Left lung (tissue), 10 donors: ENCODE results near the gene ITGA2. TPM values are rescaled to one million over a fixed set of nuclear protein-coding genes. Genes with fewer than 3 reads are reported as not detected.

Experiments
- ATAC-seq: fragments of 200-7000 bp; cut with Tn5 transposase; one replicate; pipeline ENCODE4 v1.9.1; 2020; ENCODE audit warnings: moderate library complexity
- DNase-seq, 4 donors: peaks; one replicate each; pipeline ENCODE4 v3.0.0-alpha.2; 2013 to 2020
- H3K27ac ChIP-seq, 2 donors: fragments of 200-600 bp; sonication (generic) in 1 of 2; one replicate each; pipeline versions ENCODE4 v1.5.0 to v1.8.0; 2020 to 2021
- H3K27me3 ChIP-seq, 2 donors: fragments of 200-600 bp; sonication (generic) in 1 of 2; one replicate each; pipeline versions ENCODE4 v1.5.0 to v1.8.0; 2020 to 2021
- H3K36me3 ChIP-seq, 2 donors: fragments of 200-600 bp; sonication (generic) in 1 of 2; one replicate each; pipeline versions ENCODE4 v1.5.0 to v1.8.0; 2020 to 2021
- H3K4me1 ChIP-seq, 2 donors: fragments of 200-600 bp; one replicate each; pipeline ENCODE4 v1.8.0; 2021
- H3K4me3 ChIP-seq, 2 donors: fragments of 200-600 bp; sonication (generic) in 1 of 2; one replicate each; pipeline versions ENCODE4 v1.5.0 to v1.8.0; 2020 to 2021; ENCODE audit warnings: mild to moderate bottlenecking in 1 of 2
- H3K9me3 ChIP-seq, 2 donors: fragments of 200-600 bp; sonication (generic) in 1 of 2; one replicate each; pipeline versions ENCODE4 v1.5.0 to v1.8.0; 2020 to 2021
- CTCF ChIP-seq, 2 donors: fragments of 200-600 bp; sonication (generic) in 1 of 2; IDR thresholded peaks; one replicate each; pipeline versions ENCODE4 v1.5.0 to v1.8.0; 2021; ENCODE audit warnings: antibody characterized with exemption in 2 of 2
- intact Hi-C, 2 donors: fragments of 100-400 bp; cut with DNase I; formaldehyde crosslinking; loops; one replicate each; pipeline versions ENCODE4 v1.11.2 to v1.14.2; 2022
- polyA plus RNA-seq, 6 donors: library from polyadenylated mRNA; unstranded; fragments of 120-200 nt; gene quantifications; one replicate each; pipeline ENCODE4 v1.2.1, GENCODE V29; 2013; ENCODE audit not compliant: insufficient read length in 6 of 6
- total RNA-seq, 2 donors: library from RNA; stranded (reverse); fragmentation: NEBNext Ultra II Directional; extraction: Animal tissue kit (Norgen Biotek cat#: 25700); gene quantifications; one replicate each; pipeline ENCODE4 v1.2.1, GENCODE V29; 2021
- donor health status: DM: no; HTN: yes; CAD: no.
- donor health status: DM: no; HTN: no; CAD: no.

ITGA2 gene
- total and polyA plus RNA-seq, 8 donors, result 32.4 to 63.0 (median 48.3) TPM

- no peak for TF ChIP-seq CTCF (IDR thresholded peaks at IDR 0.05)
- no peak for ATAC-seq
- Histone ChIP-seq H3K4me3 (no peak overlapping the region), H3K9me3 (no peaks in the 10 kb centered on the region), H3K36me3 (peaks cover 0 to 1% of the 10 kb centered on the region in 2 donors), H3K4me1 (peaks cover 0 to 17% of the 10 kb centered on the region in 2 donors), H3K27me3 (no peaks in the 10 kb centered on the region), H3K27ac (no peak overlapping the region)
- intact Hi-C loops, result no loop called here
- no peak for DNase-seq
Observed at GRCh38 chr5:53008751-53009150, 19.6 kb downstream of the ITGA2 start.

- no peak for TF ChIP-seq CTCF (IDR thresholded peaks at IDR 0.05)
- DNase-seq (no peak), ATAC-seq (no peak)
- Histone ChIP-seq H3K9me3 (no peaks in the 10 kb centered on the region), H3K27me3 (no peaks in the 10 kb centered on the region), H3K36me3 (no peaks in the 10 kb centered on the region), H3K4me3 (no peak overlapping the region), H3K4me1 (peaks cover 0 to 17% of the 10 kb centered on the region in 2 donors), H3K27ac (no peak overlapping the region)
- intact Hi-C loops, result no loop called here
Observed at GRCh38 chr5:53009816-53010215, 20.7 kb downstream of the ITGA2 start.

GRCh38 chr5:53010814-53011213, 21.7 kb downstream of the ITGA2 start:
- no peak for DNase-seq
- intact Hi-C loops, result no loop called here
- ATAC-seq, result no peak
- H3K4me3 ChIP-seq, result no peak overlapping the region
- H3K27ac ChIP-seq, result no peak overlapping the region
- H3K4me1 ChIP-seq, result peaks cover 0 to 12% of the 10 kb centered on the region in 2 donors
- H3K9me3 ChIP-seq, result no peaks in the 10 kb centered on the region
- no peaks in the 10 kb centered on the region for H3K36me3 ChIP-seq
- no peaks in the 10 kb centered on the region for H3K27me3 ChIP-seq
- TF ChIP-seq CTCF (IDR thresholded peaks at IDR 0.05), result no peak

- H3K9me3 ChIP-seq, result no peaks in the 10 kb centered on the region
- DNase-seq (no peak), ATAC-seq (no peak)
- no peaks in the 10 kb centered on the region for H3K36me3 ChIP-seq
- H3K27me3 ChIP-seq, result no peaks in the 10 kb centered on the region
- no peak for TF ChIP-seq CTCF (IDR thresholded peaks at IDR 0.05)
- no peak overlapping the region for H3K27ac ChIP-seq
- intact Hi-C loops, result no loop called here
- H3K4me3 ChIP-seq, result no peak overlapping the region
- H3K4me1 ChIP-seq, result peaks cover 0 to 8% of the 10 kb centered on the region in 2 donors
Observed at GRCh38 chr5:53011233-53011632, 22.1 kb downstream of the ITGA2 start.

GRCh38 chr5:53013857-53014256, 24.7 kb downstream of the ITGA2 start:
- TF ChIP-seq CTCF (IDR thresholded peaks at IDR 0.05), result no peak
- H3K36me3 ChIP-seq, result no peaks in the 10 kb centered on the region
- H3K4me1 ChIP-seq, result no peaks in the 10 kb centered on the region
- no peaks in the 10 kb centered on the region for H3K27me3 ChIP-seq
- ATAC-seq (no peak), DNase-seq (no peak)
- no peak overlapping the region for H3K4me3 ChIP-seq
- intact Hi-C loops, result no loop called here
- H3K27ac ChIP-seq, result no peak overlapping the region
- no peaks in the 10 kb centered on the region for H3K9me3 ChIP-seq
